Tibial artery (tissue), 4 donors: Measurements from ENCODE around the gene SYNGR1.
A peak's percentile ranks its signal among the peaks of the same experiment; 100 is the strongest.

Experiments
- DNase-seq, 2 donors: peaks; one replicate each; pipeline ENCODE4 v3.0.0-alpha.2; 2019
- H3K27ac ChIP-seq, 2 donors: fragments of 200-600 bp; sonication (generic) in 1 of 2; 1 replicate in 1 of 2; 2 replicates in 1 of 2; pipeline ENCODE4 v1.5.1; 2018 to 2019; ENCODE audit warnings: mild to moderate bottlenecking in 1 of 2
- H3K27me3 ChIP-seq, 2 donors: fragments of 200-600 bp; sonication (generic) in 1 of 2; one replicate each; pipeline versions ENCODE4 v1.5.1 to v1.6.0; 2016 to 2019
- H3K36me3 ChIP-seq, 3 donors: fragments of 200-600 bp; sonication (generic) in 2 of 3; one replicate each; pipeline ENCODE4 v1.5.1; 2016 to 2019; ENCODE audit warnings: mild to moderate bottlenecking in 2 of 3
- H3K4me1 ChIP-seq, 4 donors: fragments of 200-600 bp; sonication (generic) in 2 of 4; 1 replicate in 3 of 4; 2 replicates in 1 of 4; pipeline ENCODE4 v1.5.1; 2016 to 2019
- H3K4me3 ChIP-seq, 2 donors: fragments of 200-600 bp; sonication (generic) in 1 of 2; 1 replicate in 1 of 2; 2 replicates in 1 of 2; pipeline ENCODE4 v1.5.1; 2018 to 2019; ENCODE audit warnings: mild to moderate bottlenecking in 2 of 2
- H3K9me3 ChIP-seq, 3 donors: fragments of 200-600 bp; sonication (generic) in 1 of 3; one replicate each; pipeline ENCODE4 v1.5.1; 2016 to 2019
- intact Hi-C: fragments of 100-400 bp; cut with DNase I; formaldehyde crosslinking; loops from one replicate; pipeline ENCODE4 v1.15.0; 2023; ENCODE audit warnings: low total_unique reads
- TF ChIP-seq, protein P1 (sequence below), 2 experiments: fragments of 200-600 bp in 1 of 2; fragments of 450-650 bp in 1 of 2; IDR thresholded peaks; one replicate each; pipeline ENCODE4 v1.5.1; 2017 to 2019; ENCODE audit warnings: antibody characterized with exemption in 2 of 2, mild to moderate bottlenecking in 1 of 2, moderate library complexity in 1 of 2

Gene SYNGR1

DNA sequence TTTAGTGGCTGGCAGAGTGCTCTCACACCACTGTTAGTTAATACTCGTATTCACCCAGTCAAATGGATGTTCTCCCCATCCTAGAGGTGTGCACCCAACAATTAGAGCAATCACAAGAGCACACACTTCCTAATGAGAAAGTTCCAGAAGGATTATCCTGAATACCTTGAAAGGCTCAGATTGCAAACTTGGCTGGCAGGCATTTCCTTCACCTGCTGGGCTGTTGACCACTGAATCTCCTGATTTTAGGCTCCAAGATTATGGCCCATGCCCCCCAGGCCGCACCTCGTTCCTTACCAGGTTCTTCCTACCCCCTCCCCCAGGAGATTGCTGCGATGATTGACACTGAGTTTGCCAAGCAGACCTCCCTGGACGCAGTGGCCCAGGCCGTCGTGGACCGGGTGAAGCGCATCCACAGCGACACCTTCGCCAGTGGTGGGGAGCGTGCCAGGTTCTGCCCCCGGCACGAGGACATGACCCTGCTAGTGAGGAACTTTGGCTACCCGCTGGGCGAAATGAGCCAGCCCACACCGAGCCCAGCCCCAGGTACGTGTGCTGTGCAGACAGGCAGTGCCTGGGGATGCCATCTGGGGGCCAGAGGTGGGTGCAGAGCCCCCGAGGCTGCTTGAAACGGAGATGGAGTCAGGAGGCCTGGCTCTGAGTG lies 76.7 kb downstream of the SYNGR1 start:
- TF ChIP-seq, protein P1, sequence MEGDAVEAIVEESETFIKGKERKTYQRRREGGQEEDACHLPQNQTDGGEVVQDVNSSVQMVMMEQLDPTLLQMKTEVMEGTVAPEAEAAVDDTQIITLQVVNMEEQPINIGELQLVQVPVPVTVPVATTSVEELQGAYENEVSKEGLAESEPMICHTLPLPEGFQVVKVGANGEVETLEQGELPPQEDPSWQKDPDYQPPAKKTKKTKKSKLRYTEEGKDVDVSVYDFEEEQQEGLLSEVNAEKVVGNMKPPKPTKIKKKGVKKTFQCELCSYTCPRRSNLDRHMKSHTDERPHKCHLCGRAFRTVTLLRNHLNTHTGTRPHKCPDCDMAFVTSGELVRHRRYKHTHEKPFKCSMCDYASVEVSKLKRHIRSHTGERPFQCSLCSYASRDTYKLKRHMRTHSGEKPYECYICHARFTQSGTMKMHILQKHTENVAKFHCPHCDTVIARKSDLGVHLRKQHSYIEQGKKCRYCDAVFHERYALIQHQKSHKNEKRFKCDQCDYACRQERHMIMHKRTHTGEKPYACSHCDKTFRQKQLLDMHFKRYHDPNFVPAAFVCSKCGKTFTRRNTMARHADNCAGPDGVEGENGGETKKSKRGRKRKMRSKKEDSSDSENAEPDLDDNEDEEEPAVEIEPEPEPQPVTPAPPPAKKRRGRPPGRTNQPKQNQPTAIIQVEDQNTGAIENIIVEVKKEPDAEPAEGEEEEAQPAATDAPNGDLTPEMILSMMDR (IDR thresholded peaks at IDR 0.05): no peak
- Histone ChIP-seq H3K4me3 (no peak overlapping the region), H3K9me3 (no peaks in the 10 kb centered on the region), H3K27ac (no peak overlapping the region), H3K27me3 (no peaks in the 10 kb centered on the region), H3K4me1 (peaks cover 0 to 19% (median 17%) of the 10 kb centered on the region in 4 donors), H3K36me3 (peaks cover 65 to 95% (median 74%) of the 10 kb centered on the region in 3 donors)
- intact Hi-C loops: no loop called here
- DNase-seq: no peak

- Histone ChIP-seq H3K4me1 (peaks cover 5 to 33% (median 30%) of the 10 kb centered on the region in 4 donors), H3K27ac (no peak overlapping the region), H3K4me3 (no peak overlapping the region), H3K36me3 (peaks cover 50 to 95% (median 61%) of the 10 kb centered on the region in 3 donors), H3K27me3 (no peaks in the 10 kb centered on the region), H3K9me3 (no peaks in the 10 kb centered on the region)
- TF ChIP-seq, protein P1 (IDR thresholded peaks at IDR 0.05): no peak
- DNase-seq: no peak
- intact Hi-C loops: no loop called here
Measured at GRCh38 chr22:39427751-39428596, 78.2 kb downstream of the SYNGR1 start.

DNA sequence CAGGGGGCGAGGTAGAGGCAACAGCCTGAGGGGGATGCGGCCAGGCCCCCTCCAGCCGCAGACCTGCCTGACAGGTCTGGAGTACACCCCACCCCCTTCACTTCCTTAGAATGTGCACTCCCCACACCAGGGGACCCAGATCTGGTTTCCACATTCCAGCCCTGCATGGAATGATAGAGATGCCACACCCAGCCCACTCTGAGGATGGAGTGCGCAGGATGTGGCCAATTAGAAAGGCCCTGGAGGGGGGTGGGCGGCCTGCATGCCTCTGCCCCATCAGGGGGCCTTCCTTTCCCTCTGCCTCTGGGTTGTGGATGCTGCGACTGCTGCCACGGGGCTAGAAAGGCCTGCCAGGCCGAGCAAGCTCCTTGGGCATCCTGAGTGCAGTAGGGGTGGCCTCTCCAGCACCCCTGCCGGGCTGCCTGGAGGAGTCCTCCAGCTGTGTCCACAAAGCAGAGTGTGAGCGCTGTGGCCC lies 78.8 kb downstream of the SYNGR1 start:
- intact Hi-C loops: no loop called here
- peaks cover 49 to 95% (median 61%) of the 10 kb centered on the region in 3 donors for H3K36me3 ChIP-seq

DNA sequence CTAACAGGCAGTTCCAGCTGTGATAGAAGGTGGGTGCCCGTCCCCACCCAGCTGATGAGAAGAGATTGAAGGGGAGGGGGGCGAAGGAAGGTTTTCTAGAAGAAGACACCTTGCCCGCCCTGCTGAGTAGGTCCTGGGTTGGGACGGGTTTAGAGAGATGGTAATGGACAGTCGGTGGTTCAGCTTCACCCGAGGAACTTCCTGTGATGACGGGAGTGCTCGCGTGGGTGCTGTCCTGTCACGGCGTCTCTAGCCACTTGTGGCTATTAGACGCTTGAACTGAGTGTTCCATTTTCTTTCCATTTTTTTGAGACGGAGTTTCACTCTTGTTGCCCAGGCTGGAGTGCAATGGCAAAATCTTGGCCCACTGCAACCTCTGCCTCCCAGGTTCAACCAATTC lies 79.4 kb downstream of the SYNGR1 start:
- Histone ChIP-seq H3K4me1 (peaks cover 5 to 37% (median 33%) of the 10 kb centered on the region in 4 donors), H3K4me3 (no peak overlapping the region), H3K27ac (peak overlapping the region in 1 of 2 donors; percentile 90), H3K9me3 (no peaks in the 10 kb centered on the region), H3K36me3 (peaks cover 49 to 95% (median 57%) of the 10 kb centered on the region in 3 donors), H3K27me3 (no peaks in the 10 kb centered on the region)
- intact Hi-C loops: no loop called here
- TF ChIP-seq, protein P1 (IDR thresholded peaks at IDR 0.05): no peak
- DNase-seq: no peak

More for the DNA sequence above, 78.8 kb downstream of the SYNGR1 start:
- Histone ChIP-seq H3K27me3 (no peaks in the 10 kb centered on the region), H3K27ac (no peak overlapping the region), H3K4me1 (peaks cover 5 to 33% (median 30%) of the 10 kb centered on the region in 4 donors), H3K9me3 (no peaks in the 10 kb centered on the region), H3K4me3 (no peak overlapping the region)
- TF ChIP-seq, protein P1 (IDR thresholded peaks at IDR 0.05): no peak
- DNase-seq: no peak

DNA sequence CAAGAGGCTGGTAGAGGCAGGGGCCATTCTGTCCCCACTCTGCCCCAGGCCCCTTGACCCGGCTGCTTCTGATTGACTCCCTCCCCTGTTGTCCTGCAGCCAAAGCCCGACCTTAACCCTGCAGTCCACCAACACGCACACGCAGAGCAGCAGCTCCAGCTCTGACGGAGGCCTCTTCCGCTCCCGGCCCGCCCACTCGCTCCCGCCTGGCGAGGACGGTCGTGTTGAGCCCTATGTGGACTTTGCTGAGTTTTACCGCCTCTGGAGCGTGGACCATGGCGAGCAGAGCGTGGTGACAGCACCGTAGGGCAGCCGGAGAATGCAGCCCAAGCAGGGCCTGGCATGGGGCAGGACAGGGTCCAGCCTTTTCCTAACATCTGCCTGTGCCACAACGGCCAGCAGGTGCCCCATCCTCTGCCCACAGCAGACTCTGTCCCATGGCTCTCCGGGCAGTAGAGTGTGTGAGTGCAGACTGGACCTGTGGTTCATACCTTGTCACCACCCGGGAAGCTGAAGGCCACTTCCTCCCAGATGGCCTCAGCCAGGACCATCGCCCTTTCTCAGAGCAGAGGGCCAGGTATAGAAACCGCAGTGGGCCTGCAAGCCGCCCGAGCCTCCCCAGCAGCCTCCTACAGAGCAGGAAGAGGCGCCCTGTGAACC lies 80.3 kb downstream of the SYNGR1 start:
- Histone ChIP-seq H3K36me3 (peaks cover 42 to 92% (median 49%) of the 10 kb centered on the region in 3 donors), H3K27ac (peak overlapping the region; percentile 90 to 93), H3K4me3 (no peak overlapping the region), H3K27me3 (no peaks in the 10 kb centered on the region), H3K9me3 (no peaks in the 10 kb centered on the region), H3K4me1 (peaks cover 5 to 42% (median 34%) of the 10 kb centered on the region in 4 donors)
- TF ChIP-seq, protein P1 (IDR thresholded peaks at IDR 0.05): no peak
- DNase-seq: no peak
- intact Hi-C loops: loop anchor here (10.0 kb wide), 1 partner anchor 95 kb away; the partner anchor contains the start of gene ATF4
